NCI-H1436 (cell line): ENCODE results near the gene CCND1.
A peak's percentile ranks its signal among the peaks of the same experiment; 100 is the strongest.

Experiments used
- DNase-seq: peaks from one replicate; lab custom pipeline; 2025; lab: John Stamatoyannopoulos, UW

CCND1 gene

GRCh38 chr11:69641681-69642548 is 959 bp downstream of the CCND1 start:
- DNase-seq: no peak

GRCh38 chr11:69642549-69642912 is 1.6 kb downstream of the CCND1 start:
- DNase-seq: no peak

- peak; percentile 68 for DNase-seq
These were observed 2.1 kb downstream of the CCND1 start for GRCh38 chr11:69642913-69643632.

- DNase-seq: no peak
These were observed 2.7 kb downstream of the CCND1 start for GRCh38 chr11:69643646-69644045.

- no peak for DNase-seq
These were observed 3.4 kb downstream of the CCND1 start for GRCh38 chr11:69644071-69644961.

- no peak for DNase-seq
These were observed 4.2 kb downstream of the CCND1 start for GRCh38 chr11:69644962-69645675.

GRCh38 chr11:69645801-69646492 is 5.0 kb downstream of the CCND1 start:
- DNase-seq: no peak

GRCh38 chr11:69646493-69647389 is 5.8 kb downstream of the CCND1 start:
- no peak for DNase-seq

GRCh38 chr11:69647390-69647748 is 6.4 kb downstream of the CCND1 start:
- DNase-seq: no peak

GRCh38 chr11:69647761-69648497 is 7.0 kb downstream of the CCND1 start:
- DNase-seq: no peak

- no peak for DNase-seq
These were observed 8.0 kb downstream of the CCND1 start for GRCh38 chr11:69648679-69649575.

GRCh38 chr11:69649576-69649900 is 8.6 kb downstream of the CCND1 start:
- no peak for DNase-seq

GRCh38 chr11:69650081-69650831 is 9.3 kb downstream of the CCND1 start:
- DNase-seq: no peak

- DNase-seq: no peak
These were observed 9.9 kb downstream of the CCND1 start for GRCh38 chr11:69650832-69651344.

- no peak for DNase-seq
These were observed 11.1 kb downstream of the CCND1 start for GRCh38 chr11:69651834-69652620.

GRCh38 chr11:69652999-69653398 is 12.0 kb downstream of the CCND1 start:
- no peak for DNase-seq
